PC-3 (cell line): Measurements from ENCODE around the gene KCTD16. TPM values are rescaled to one million over a fixed set of nuclear protein-coding genes. Genes with fewer than 3 reads are reported as not detected.

ENCODE experiments used
- ATAC-seq: fragments of 200-7000 bp; cut with Tn5 transposase; 2 replicates; pipeline ENCODE4 v1.9.1; 2020; ENCODE audit warnings: mild to moderate bottlenecking, moderate library complexity
- BruUV-seq: library from RNA; stranded (reverse); fragments of 400-500 nt; replicated peaks from 2 replicates; lab custom pipeline; 2021; lab: Mats Ljungman, UMichigan
- CTCF ChIA-PET: fragments of 300-600 bp; sonication (Branson Sonifier 250); formaldehyde crosslinking; loops from one replicate; lab custom pipeline; 2022; ENCODE audit warnings: antibody characterized with exemption; lab: Charles Lee
- POLR2A ChIA-PET: fragments of 300-600 bp; sonication (Branson Sonifier 250); formaldehyde crosslinking; loops from one replicate; lab custom pipeline; 2022; ENCODE audit warnings: antibody characterized with exemption; ENCODE audit not compliant: unreplicated experiment; lab: Charles Lee
- DNase-seq: peaks from one replicate; pipeline ENCODE4 v3.0.0-alpha.2; 2015
- H2AFZ ChIP-seq: fragments of 300-600 bp; sonication (generic); 2 replicates; pipeline ENCODE4 v1.6.0; 2016; ENCODE audit warnings: antibody characterized with exemption, low read length
- H3F3A ChIP-seq: fragments of 300-600 bp; sonication (generic); one replicate; pipeline ENCODE4 v1.6.0; 2017; ENCODE audit warnings: antibody characterized with exemption, low read length, control low read depth, mild to moderate bottlenecking; ENCODE audit not compliant: unreplicated experiment
- H3K27ac ChIP-seq: fragments of 300-600 bp; sonication (generic); 2 replicates; pipeline ENCODE4 v1.5.1; 2016; ENCODE audit warnings: mild to moderate bottlenecking, low read length
- H3K27me3 ChIP-seq: fragments of 300-600 bp; sonication (generic); 2 replicates; pipeline ENCODE4 v1.6.1; 2016; ENCODE audit warnings: low read length, mixed read lengths
- H3K36me3 ChIP-seq: fragments of 300-600 bp; sonication (generic); 2 replicates; pipeline ENCODE4 v1.6.1; 2016; ENCODE audit warnings: low read depth, mixed run types, low read length, mixed read lengths
- H3K4me1 ChIP-seq: fragments of 300-600 bp; sonication (generic); 2 replicates; pipeline ENCODE4 v1.5.1; 2016; ENCODE audit warnings: low read length; ENCODE audit not compliant: insufficient read depth
- H3K4me2 ChIP-seq: fragments of 300-600 bp; sonication (generic); 2 replicates; pipeline ENCODE4 v1.6.0; 2016; ENCODE audit warnings: low read length
- H3K4me3 ChIP-seq: fragments of 300-600 bp; sonication (generic); 2 replicates; pipeline ENCODE4 v1.5.1; 2016; ENCODE audit warnings: mild to moderate bottlenecking, low read length, mixed read lengths
- H3K79me2 ChIP-seq: fragments of 300-600 bp; sonication (generic); 2 replicates; pipeline ENCODE4 v1.6.1; 2017; ENCODE audit warnings: low read length, mixed read lengths
- H3K9ac ChIP-seq: fragments of 300-600 bp; sonication (generic); 2 replicates; pipeline ENCODE4 v1.6.0; 2016; ENCODE audit warnings: mild to moderate bottlenecking, low read length
- H3K9me2 ChIP-seq: fragments of 300-600 bp; sonication (generic); replicated peaks from 2 replicates; pipeline ENCODE4 v1.6.1; 2016; ENCODE audit warnings: mixed run types, low read length, mixed read lengths
- H3K9me3 ChIP-seq: fragments of 300-600 bp; sonication (generic); 2 replicates; pipeline ENCODE4 v1.6.1; 2016; ENCODE audit warnings: low read length, mixed read lengths
- H4K20me1 ChIP-seq: fragments of 300-600 bp; sonication (generic); 2 replicates; pipeline ENCODE4 v1.6.1; 2016; ENCODE audit warnings: low read length, mixed read lengths
- CTCF ChIP-seq: fragments of 300-600 bp; sonication (generic); conservative IDR thresholded peaks from 2 replicates; pipeline ENCODE4 v1.5.1; 2017; ENCODE audit warnings: antibody characterized with exemption, low read depth, mild to moderate bottlenecking, low read length
- EZH2 ChIP-seq: fragments of 300-600 bp; sonication (generic); IDR thresholded peaks from one replicate; pipeline ENCODE4 v1.6.1; 2017; ENCODE audit warnings: antibody characterized with exemption, mild to moderate bottlenecking, low read length; ENCODE audit not compliant: unreplicated experiment
- EZH2phosphoT487 ChIP-seq: fragments of 300-600 bp; sonication (generic); IDR thresholded peaks from 2 replicates; pipeline ENCODE4 v1.6.1; 2018; ENCODE audit warnings: mild to moderate bottlenecking, antibody characterized with exemption, low read length, borderline replicate concordance
- intact Hi-C: fragments of 100-400 bp; cut with micrococcal nuclease; formaldehyde crosslinking; loops from 2 replicates; pipeline ENCODE4 v1.9.0; 2023
- total RNA-seq: library from RNA; depleted of rRNA; stranded (reverse); fragments of >200 nt; gene quantifications from 2 replicates; pipeline ENCODE4 v1.2.3, GENCODE V29; 2014

Gene KCTD16
- total RNA-seq, 1 experiment from 2014 or later: not detected

- Histone ChIP-seq H3K79me2 (no peaks in the 10 kb centered on the region), H3K27ac (no peak overlapping the region), H3K4me2 (no peak overlapping the region), H3K27me3 (peaks cover 19% of the 10 kb centered on the region), H3K9me2 (no peaks in the 10 kb centered on the region), H3K9me3 (no peaks in the 10 kb centered on the region), H4K20me1 (no peaks in the 10 kb centered on the region), H2AFZ (no peak overlapping the region), H3K36me3 (no peaks in the 10 kb centered on the region), H3K9ac (no peak overlapping the region), H3K4me3 (no peak overlapping the region), H3K4me1 (no peaks in the 10 kb centered on the region), H3F3A (no peaks in the 10 kb centered on the region)
- ChIA-PET CTCF (interaction anchor here (0.5 kb wide), 1 partner anchor 1375 kb away, joined by 10 read pairs; no protein-coding TSS in a partner anchor), POLR2A (no interaction called here)
- DNase-seq (no peak), ATAC-seq (no peak)
- BruUV-seq: no TSS peak
- TF ChIP-seq EZH2phosphoT487 (no peak), EZH2 (no peak), CTCF (no peak)
- intact Hi-C loops: no loop called here
Observed at GRCh38 chr5:144315026-144315425, 144.4 kb downstream of the KCTD16 start.

- ChIA-PET POLR2A (no interaction called here), CTCF (no interaction called here)
- no peaks in the 10 kb centered on the region for H3K9me3 ChIP-seq
- H3K9me2 ChIP-seq: no peaks in the 10 kb centered on the region
- peaks cover 19% of the 10 kb centered on the region for H3K27me3 ChIP-seq
- H4K20me1 ChIP-seq: no peaks in the 10 kb centered on the region
- no peak overlapping the region for H3K9ac ChIP-seq
- no peak overlapping the region for H3K4me2 ChIP-seq
- H3K27ac ChIP-seq: no peak overlapping the region
- DNase-seq: no peak
- no peaks in the 10 kb centered on the region for H3K4me1 ChIP-seq
- no peaks in the 10 kb centered on the region for H3K36me3 ChIP-seq
- no peak for ATAC-seq
- intact Hi-C loops: no loop called here
- no peaks in the 10 kb centered on the region for H3F3A ChIP-seq
- TF ChIP-seq CTCF (no peak), EZH2 (no peak), EZH2phosphoT487 (no peak)
- no peak overlapping the region for H3K4me3 ChIP-seq
- H3K79me2 ChIP-seq: no peaks in the 10 kb centered on the region
- H2AFZ ChIP-seq: no peak overlapping the region
- no TSS peak for BruUV-seq
Observed at GRCh38 chr5:144315994-144316634, 145.4 kb downstream of the KCTD16 start.

GRCh38 chr5:144318011-144318410, 147.3 kb downstream of the KCTD16 start:
- ATAC-seq: no peak

More at GRCh38 chr5:144318011-144318410, 147.3 kb downstream of the KCTD16 start:
- TF ChIP-seq EZH2phosphoT487: no peak
- TF ChIP-seq CTCF: no peak
- TF ChIP-seq EZH2: no peak
- Histone ChIP-seq H2AFZ (no peak overlapping the region), H3K79me2 (no peaks in the 10 kb centered on the region), H3K9ac (no peak overlapping the region), H4K20me1 (no peaks in the 10 kb centered on the region), H3K36me3 (no peaks in the 10 kb centered on the region), H3K9me2 (no peaks in the 10 kb centered on the region), H3K4me1 (no peaks in the 10 kb centered on the region), H3K27me3 (peaks cover 19% of the 10 kb centered on the region), H3K9me3 (no peaks in the 10 kb centered on the region), H3K4me3 (no peak overlapping the region), H3K4me2 (no peak overlapping the region), H3K27ac (no peak overlapping the region), H3F3A (no peaks in the 10 kb centered on the region)
- BruUV-seq: no TSS peak
- no peak for DNase-seq
- intact Hi-C loops: no loop called here
- CTCF ChIA-PET: no interaction called here
- POLR2A ChIA-PET: no interaction called here
